ENCODE results near the gene OTOP2. TPM values are rescaled to one million over a fixed set of nuclear protein-coding genes. Genes with fewer than 3 reads are reported as not detected.

Gene OTOP2
- polyA plus RNA-seq, 3 donors: 0.06 TPM; not detected in 2

DNA sequence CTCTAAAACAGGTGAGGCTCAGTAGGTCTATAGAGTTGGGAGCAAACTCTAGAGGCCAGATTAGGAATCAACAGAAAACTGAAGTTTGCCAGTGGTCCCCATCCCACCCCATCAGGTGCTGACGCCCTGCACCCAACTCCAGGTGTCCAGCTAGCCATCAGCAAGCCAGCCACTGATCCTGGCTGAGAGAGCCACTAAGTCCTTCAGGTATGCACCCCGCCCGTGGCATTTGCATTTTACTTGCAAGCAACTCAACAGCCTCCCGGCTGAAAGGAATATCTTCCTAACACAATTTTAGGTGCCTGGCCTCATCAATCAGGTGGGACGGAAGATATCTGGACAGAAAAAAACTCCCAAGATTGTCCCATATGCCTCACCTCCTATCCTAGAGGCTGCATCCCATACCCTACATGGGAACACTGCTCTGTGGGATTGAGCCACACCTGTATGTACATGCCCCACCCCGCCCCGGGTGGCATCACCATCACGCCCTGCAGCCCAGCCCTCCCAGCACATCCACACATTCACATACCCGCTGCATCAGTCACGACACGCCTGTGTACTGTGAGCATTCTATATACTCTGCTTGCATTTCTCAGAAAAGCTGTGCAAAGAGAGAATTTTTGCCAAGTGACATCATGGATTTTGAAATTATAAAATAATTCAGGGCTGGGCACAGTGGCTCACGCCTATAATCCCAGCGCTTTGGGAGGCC is 19.9 kb downstream of the OTOP2 start:
- WGBS, 3 donors: 67 to 70% (median 68%) methylated on average over 13 of the region's 13 CpGs
- no peak overlapping the region for H3K27ac ChIP-seq (ENCODE audit: low read depth, low read length)

GRCh38 chr17:74945543-74945942 is 21.5 kb downstream of the OTOP2 start:
- H3K27ac ChIP-seq (ENCODE audit: low read depth, low read length): no peak overlapping the region
- 47 to 52% (median 49%) methylated on average over 6 of the region's 6 CpGs for WGBS, 3 donors

GRCh38 chr17:74946641-74947040 is 22.6 kb downstream of the OTOP2 start:
- 84 to 92% (median 86%) methylated on average over 14 of the region's 14 CpGs for WGBS, 3 donors
- no peak overlapping the region for H3K27ac ChIP-seq (ENCODE audit: low read depth, low read length)

GRCh38 chr17:74947041-74947754 is 23.1 kb downstream of the OTOP2 start:
- H3K27ac ChIP-seq (ENCODE audit: low read depth, low read length): no peak overlapping the region
- WGBS, 3 donors: 89 to 94% (median 91%) methylated on average over 17 of the region's 17 CpGs

- 42 to 62% (median 61%) methylated on average over 11 to 12 of the region's 12 CpGs for whole genome bisulfite sequencing, 3 donors
- H3K27ac ChIP-seq (ENCODE audit: low read depth, low read length): no peak overlapping the region
These were observed 25.5 kb downstream of the OTOP2 start for GRCh38 chr17:74949455-74950115.

GRCh38 chr17:74950207-74950606 is 26.1 kb downstream of the OTOP2 start:
- no peak overlapping the region for H3K27ac ChIP-seq (ENCODE audit: low read depth, low read length)
- WGBS, 3 donors: 44 to 68% (median 52%) methylated on average over 6 to 8 of the region's 8 CpGs

DNA sequence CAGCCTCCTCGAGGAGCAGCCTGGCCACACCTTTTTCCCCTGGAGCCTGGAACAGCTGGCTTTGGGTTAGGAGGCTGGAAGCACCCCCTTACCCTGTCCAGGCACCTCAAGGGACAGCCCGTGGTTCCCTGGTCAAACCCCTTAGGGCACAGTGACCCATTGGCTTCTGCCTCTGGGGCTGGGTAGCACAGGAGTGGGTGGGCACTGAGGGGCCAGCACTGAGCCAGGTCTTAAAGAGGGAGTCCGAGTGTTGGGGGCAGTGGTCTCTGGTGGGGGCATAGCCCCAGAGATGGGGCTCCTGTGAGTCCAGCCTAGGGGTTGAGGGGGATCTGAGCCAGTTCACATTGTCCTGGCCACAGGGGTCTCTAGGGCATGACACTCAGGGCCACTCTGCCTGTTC is 27.0 kb downstream of the OTOP2 start:
- no peak overlapping the region for H3K27ac ChIP-seq (ENCODE audit: low read depth, low read length)
- 62 to 69% (median 65%) methylated on average over 3 of the region's 3 CpGs for WGBS, 3 donors

- H3K27ac ChIP-seq (ENCODE audit: low read depth, low read length): no peak overlapping the region
- WGBS, 3 donors: 75 to 82% (median 75%) methylated on average over 29 to 32 of the region's 32 CpGs
These were observed 27.8 kb downstream of the OTOP2 start for GRCh38 chr17:74951680-74952421.

GRCh38 chr17:74952431-74953133 is 28.5 kb downstream of the OTOP2 start:
- WGBS, 3 donors: 74 to 83% (median 78%) methylated on average over 24 of the region's 24 CpGs
- H3K27ac ChIP-seq (ENCODE audit: low read depth, low read length): no peak overlapping the region

GRCh38 chr17:74953134-74953687 is 29.1 kb downstream of the OTOP2 start:
- H3K27ac ChIP-seq (ENCODE audit: low read depth, low read length): no peak overlapping the region
- 83 to 86% (median 86%) methylated on average over 9 to 11 of the region's 11 CpGs for WGBS, 3 donors

- 90 to 93% (median 92%) methylated on average over 15 of the region's 15 CpGs for WGBS, 3 donors
- no peak overlapping the region for H3K27ac ChIP-seq (ENCODE audit: low read depth, low read length)
These were observed 30.0 kb downstream of the OTOP2 start for GRCh38 chr17:74954115-74954514.

DNA sequence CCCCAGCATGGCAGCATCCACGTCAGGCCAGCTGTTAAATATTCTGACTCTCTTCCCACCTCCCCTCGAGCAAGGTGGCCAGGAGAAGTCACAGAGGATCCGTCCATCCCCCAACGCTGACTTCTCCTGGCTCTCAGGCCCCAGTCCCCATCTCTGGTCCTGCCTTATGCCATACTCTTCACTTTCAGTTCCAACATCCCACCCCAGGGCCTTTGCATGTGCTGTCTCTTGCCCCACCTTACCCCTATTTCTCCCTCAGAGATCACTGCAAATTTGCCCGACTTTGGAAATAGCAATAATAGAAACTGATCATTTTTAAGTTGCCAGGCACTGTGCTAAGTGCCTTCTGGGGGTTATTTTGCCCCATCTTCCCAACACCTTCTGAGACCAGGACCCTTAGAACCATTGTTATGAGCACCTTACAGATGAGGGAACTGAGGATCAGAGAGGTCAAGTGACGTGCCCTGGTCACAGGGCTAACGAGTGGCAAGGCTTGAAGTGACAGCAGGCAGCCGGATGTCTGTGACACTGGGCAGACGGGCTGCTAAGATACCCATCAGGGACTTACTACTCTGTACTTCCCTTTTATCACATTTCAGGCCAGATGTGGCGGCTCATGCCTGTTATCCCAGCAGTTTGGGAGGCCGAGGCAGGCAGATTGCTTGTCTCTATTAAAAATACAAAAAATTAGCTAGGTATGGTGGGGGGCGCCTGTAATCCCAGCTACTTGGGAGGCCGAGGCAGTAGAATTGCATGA is 30.8 kb downstream of the OTOP2 start:
- 61 to 82% (median 72%) methylated on average over 13 of the region's 13 CpGs for WGBS, 3 donors
- no peak overlapping the region for H3K27ac ChIP-seq (ENCODE audit: low read depth, low read length)

DNA sequence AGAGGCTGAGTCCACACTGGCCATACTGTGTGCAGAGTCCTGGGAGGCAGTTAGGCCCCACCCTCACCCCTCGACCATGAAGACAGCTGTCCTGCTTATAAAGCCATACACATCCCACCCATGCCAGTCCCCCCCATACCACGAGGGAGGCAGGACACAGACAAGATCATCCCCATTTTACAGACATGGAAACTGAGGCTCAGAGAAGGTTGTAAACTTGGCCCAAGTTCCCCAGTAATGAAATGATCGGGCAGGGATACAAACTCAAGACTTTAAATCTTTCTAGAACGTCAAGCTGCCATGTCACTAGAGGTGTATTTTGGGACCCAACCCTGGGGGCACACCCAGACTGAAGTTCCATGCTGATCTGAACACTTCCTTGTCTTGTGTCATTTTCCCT is 32.0 kb downstream of the OTOP2 start:
- 81 to 85% (median 81%) methylated on average over 4 of the region's 4 CpGs for WGBS, 3 donors
- H3K27ac ChIP-seq (ENCODE audit: low read depth, low read length): no peak overlapping the region

DNA sequence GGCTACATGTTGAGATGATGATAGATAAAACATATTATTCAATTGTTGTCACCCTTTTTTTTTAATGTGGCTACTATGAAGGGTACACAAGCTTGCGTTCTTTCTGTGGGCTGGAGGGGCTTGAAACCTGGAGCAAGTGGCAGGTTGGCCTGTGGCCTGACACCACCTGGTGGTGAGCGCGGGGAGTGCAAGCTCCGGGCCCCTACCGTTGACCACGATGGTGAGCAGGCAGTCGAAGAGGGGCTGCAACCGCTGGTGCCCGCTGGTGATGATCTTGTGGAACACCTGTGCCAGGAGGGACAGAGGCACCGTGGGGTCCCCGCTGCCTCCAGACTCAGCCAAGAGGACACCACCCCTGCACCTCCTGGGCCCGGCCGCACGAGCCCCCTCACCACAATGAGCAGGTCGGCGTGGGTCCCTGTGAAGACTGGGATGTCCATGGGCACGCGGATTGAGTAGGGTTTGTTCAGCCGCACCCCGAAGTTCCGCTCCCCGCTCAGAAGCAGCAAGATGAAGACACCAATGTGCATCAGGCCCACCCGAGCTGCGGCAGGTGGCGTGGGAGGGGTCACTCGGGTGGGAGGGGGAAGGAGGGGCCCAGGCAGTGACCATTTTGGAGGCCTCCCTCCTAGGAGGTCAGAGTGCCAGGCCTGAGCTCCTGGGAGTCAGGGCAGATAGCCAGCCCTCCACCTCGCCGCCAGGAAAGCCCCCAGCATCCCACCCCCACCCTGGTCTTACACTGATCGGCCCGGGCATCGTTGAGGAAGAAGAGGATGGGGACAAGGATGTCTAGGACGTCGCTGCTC is 34.1 kb downstream of the OTOP2 start:
- WGBS, 3 donors: 45 to 52% (median 47%) methylated on average over 33 of the region's 33 CpGs

DNA sequence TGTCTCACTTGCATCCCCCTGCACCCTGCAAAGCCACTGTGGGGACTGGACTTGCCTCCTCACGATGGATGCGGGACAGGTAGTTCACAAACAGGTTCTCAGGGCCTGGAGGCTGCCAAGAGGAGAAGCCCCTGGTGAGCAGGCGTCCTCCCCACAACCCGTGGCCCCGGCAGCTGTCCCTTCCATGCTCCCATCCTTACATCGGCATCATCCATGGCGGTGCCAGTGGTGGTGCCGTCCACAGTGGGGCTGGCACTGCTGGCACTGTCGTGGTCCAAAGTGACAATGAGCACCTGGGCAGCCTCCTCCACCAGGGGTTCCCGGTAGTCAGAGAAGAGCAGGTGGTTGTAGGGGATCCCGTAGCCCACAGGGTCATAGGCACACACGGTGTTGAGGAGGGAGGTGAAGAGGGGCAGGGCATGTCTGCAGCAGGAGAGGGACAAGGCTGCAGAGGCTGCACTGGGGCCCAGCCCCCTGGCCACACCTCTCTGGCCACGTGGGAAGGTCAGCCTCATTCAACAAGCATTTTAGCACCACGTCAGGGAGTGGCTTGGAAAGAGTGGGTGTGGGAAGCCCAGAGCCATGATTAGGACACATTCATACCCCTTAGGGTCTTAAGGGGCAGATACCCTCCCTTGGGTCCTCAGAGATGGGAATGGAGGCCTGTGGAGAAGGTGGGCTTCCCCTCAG is 35.9 kb downstream of the OTOP2 start:
- 69 to 81% (median 77%) methylated on average over 14 of the region's 14 CpGs for WGBS, 3 donors
- H3K27ac ChIP-seq (ENCODE audit: low read depth, low read length): no peak overlapping the region

More for the DNA sequence above, 34.1 kb downstream of the OTOP2 start:
- no peak overlapping the region for H3K27ac ChIP-seq (ENCODE audit: low read depth, low read length)

Measured in adipose tissue (tissue), 3 donors.